ENCODE data around the gene CDH2.

The CDH2 gene

GRCh38 chr18:28127228-28127627 lies 49.7 kb downstream of the CDH2 start:
- Mint-ChIP-seq H3K9me3 (no peaks in the 10 kb centered on the region), H3K27me3 (no peaks in the 10 kb centered on the region), H3K27ac (no peak overlapping the region), H3K36me3 (ENCODE audit: low read depth) (no peaks in the 10 kb centered on the region), H3K4me3 (no peak overlapping the region), H3K4me1 (ENCODE audit: low read depth) (no peaks in the 10 kb centered on the region)
- DNase-seq = no peak

- Mint-ChIP-seq H3K9me3 (peaks cover 3% of the 10 kb centered on the region), H3K4me3 (no peak overlapping the region), H3K36me3 (ENCODE audit: low read depth) (no peaks in the 10 kb centered on the region), H3K27ac (no peak overlapping the region), H3K27me3 (no peaks in the 10 kb centered on the region), H3K4me1 (ENCODE audit: low read depth) (no peaks in the 10 kb centered on the region)
- DNase-seq = no peak
Observed at GRCh38 chr18:28126768-28127167, 50.2 kb downstream of the CDH2 start.

DNA sequence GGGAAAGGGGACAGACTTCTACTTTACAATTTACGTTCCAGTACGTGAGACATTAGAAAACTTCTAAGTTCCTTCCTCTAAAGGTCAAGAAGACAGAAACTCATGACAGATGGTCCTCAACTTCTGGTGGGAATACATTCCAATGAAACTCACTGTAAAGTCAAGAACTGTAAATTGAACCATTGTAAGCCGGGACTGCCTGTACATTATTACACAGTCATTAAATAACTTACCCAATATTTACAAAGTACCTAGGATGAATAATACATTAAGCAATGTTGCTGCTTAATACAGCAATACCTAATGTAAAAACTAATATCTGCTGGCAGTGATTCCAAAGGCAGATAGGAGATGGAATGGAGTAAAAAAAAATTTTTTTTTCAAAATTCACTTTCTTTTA lies 51.9 kb downstream of the CDH2 start:
- no peak overlapping the region for H3K27ac Mint-ChIP-seq
- H3K9me3 Mint-ChIP-seq = peaks cover 5% of the 10 kb centered on the region
- DNase-seq = no peak
- no peaks in the 10 kb centered on the region for H3K36me3 Mint-ChIP-seq (ENCODE audit: low read depth)
- H3K4me1 Mint-ChIP-seq (ENCODE audit: low read depth) = no peaks in the 10 kb centered on the region
- H3K27me3 Mint-ChIP-seq = no peaks in the 10 kb centered on the region
- H3K4me3 Mint-ChIP-seq = no peak overlapping the region

- no peak overlapping the region for H3K4me3 Mint-ChIP-seq
- no peak overlapping the region for H3K27ac Mint-ChIP-seq
- peaks cover 5% of the 10 kb centered on the region for H3K9me3 Mint-ChIP-seq
- no peaks in the 10 kb centered on the region for H3K36me3 Mint-ChIP-seq (ENCODE audit: low read depth)
- H3K27me3 Mint-ChIP-seq = no peaks in the 10 kb centered on the region
- no peaks in the 10 kb centered on the region for H3K4me1 Mint-ChIP-seq (ENCODE audit: low read depth)
- no peak for DNase-seq
Observed at GRCh38 chr18:28124131-28125029, 52.5 kb downstream of the CDH2 start.

GRCh38 chr18:28123401-28124030 lies 53.4 kb downstream of the CDH2 start:
- DNase-seq = no peak
- H3K4me1 Mint-ChIP-seq (ENCODE audit: low read depth) = no peaks in the 10 kb centered on the region
- no peak overlapping the region for H3K27ac Mint-ChIP-seq
- H3K36me3 Mint-ChIP-seq (ENCODE audit: low read depth) = no peaks in the 10 kb centered on the region
- H3K9me3 Mint-ChIP-seq = peaks cover 5% of the 10 kb centered on the region
- no peak overlapping the region for H3K4me3 Mint-ChIP-seq
- no peaks in the 10 kb centered on the region for H3K27me3 Mint-ChIP-seq

- no peaks in the 10 kb centered on the region for H3K27me3 Mint-ChIP-seq
- no peak overlapping the region for H3K4me3 Mint-ChIP-seq
- DNase-seq = no peak
- no peaks in the 10 kb centered on the region for H3K4me1 Mint-ChIP-seq (ENCODE audit: low read depth)
- H3K27ac Mint-ChIP-seq = no peak overlapping the region
- peaks cover 5% of the 10 kb centered on the region for H3K9me3 Mint-ChIP-seq
- H3K36me3 Mint-ChIP-seq (ENCODE audit: low read depth) = no peaks in the 10 kb centered on the region
Observed at GRCh38 chr18:28120828-28121515, 56.0 kb downstream of the CDH2 start.

- Mint-ChIP-seq H3K27me3 (no peaks in the 10 kb centered on the region), H3K27ac (no peak overlapping the region), H3K36me3 (ENCODE audit: low read depth) (no peaks in the 10 kb centered on the region), H3K4me3 (no peak overlapping the region), H3K9me3 (peaks cover 8% of the 10 kb centered on the region), H3K4me1 (ENCODE audit: low read depth) (no peaks in the 10 kb centered on the region)
- no peak for DNase-seq
Observed at GRCh38 chr18:28116461-28116860, 60.5 kb downstream of the CDH2 start.

- Mint-ChIP-seq H3K4me1 (ENCODE audit: low read depth) (no peaks in the 10 kb centered on the region), H3K9me3 (peaks cover 6% of the 10 kb centered on the region), H3K27me3 (no peaks in the 10 kb centered on the region), H3K27ac (no peak overlapping the region), H3K4me3 (no peak overlapping the region), H3K36me3 (ENCODE audit: low read depth) (no peaks in the 10 kb centered on the region)
- DNase-seq = no peak
Observed at GRCh38 chr18:28115149-28115550, 61.8 kb downstream of the CDH2 start.

- Mint-ChIP-seq H3K27me3 (no peaks in the 10 kb centered on the region), H3K36me3 (ENCODE audit: low read depth) (no peaks in the 10 kb centered on the region), H3K9me3 (peaks cover 6% of the 10 kb centered on the region), H3K4me1 (ENCODE audit: low read depth) (no peaks in the 10 kb centered on the region), H3K27ac (no peak overlapping the region), H3K4me3 (no peak overlapping the region)
- DNase-seq = no peak
Observed at GRCh38 chr18:28114472-28114871, 62.5 kb downstream of the CDH2 start.

DNA sequence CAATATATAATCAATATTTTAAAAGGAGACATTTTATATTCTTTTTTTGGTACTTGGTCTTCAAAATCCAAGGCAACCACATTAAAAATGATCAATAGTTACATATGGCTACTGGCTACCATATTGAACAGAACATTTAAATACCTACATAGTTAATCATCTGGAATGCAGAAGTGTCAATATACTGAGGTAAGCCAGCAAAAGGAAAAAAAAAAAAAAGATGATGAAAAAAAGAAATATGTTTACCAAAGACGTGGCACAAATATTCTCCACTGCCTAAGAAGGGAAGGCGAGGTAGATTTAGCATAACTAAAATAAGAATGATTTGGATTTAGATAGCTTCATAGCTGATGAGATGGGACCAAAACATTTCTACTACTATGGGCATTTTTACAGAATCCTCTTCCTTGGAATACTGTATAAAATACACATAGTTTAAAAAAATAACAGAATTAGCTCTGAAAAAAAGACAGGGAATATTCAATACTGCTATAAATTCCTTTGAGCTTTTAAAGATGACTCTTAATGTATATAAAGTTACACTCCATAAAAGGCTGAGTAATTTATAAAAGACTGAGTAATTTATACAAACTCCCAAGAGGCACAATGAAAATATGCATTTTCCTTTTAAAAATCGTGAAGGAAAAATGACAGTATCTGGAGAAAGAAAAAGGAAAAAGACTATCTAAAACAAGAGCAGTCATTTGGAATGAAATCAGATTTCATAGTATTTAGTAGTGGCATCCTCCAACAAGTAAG lies 63.5 kb downstream of the CDH2 start:
- no peaks in the 10 kb centered on the region for H3K36me3 Mint-ChIP-seq (ENCODE audit: low read depth)
- peaks cover 6% of the 10 kb centered on the region for H3K9me3 Mint-ChIP-seq
- no peak for DNase-seq
- H3K27me3 Mint-ChIP-seq = no peaks in the 10 kb centered on the region
- H3K27ac Mint-ChIP-seq = no peak overlapping the region
- no peaks in the 10 kb centered on the region for H3K4me1 Mint-ChIP-seq (ENCODE audit: low read depth)
- no peak overlapping the region for H3K4me3 Mint-ChIP-seq

- DNase-seq = no peak
- no peak overlapping the region for H3K4me3 Mint-ChIP-seq
Observed at GRCh38 chr18:28112056-28112470, 64.9 kb downstream of the CDH2 start.

DNA sequence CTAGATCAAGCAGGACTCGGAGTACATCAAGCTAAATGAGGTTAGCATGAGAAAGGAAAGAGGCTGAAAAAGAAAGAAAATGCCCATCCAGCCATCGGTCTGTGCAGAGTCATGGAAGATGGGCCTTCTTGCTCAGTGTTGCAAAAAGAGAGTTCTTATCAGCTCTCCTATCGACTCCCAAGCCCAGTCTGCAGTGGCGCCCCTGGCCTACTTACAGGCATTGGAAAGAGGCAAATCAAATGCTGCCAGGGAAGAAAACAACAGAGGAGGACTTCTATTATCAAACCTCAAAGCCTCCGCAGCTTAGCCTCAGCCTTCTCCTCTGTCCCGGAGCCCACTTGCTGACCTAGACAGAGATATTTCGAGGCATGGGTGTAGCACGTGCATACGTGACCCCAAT lies 66.0 kb downstream of the CDH2 start:
- H3K36me3 Mint-ChIP-seq (ENCODE audit: low read depth) = no peaks in the 10 kb centered on the region
- H3K27ac Mint-ChIP-seq = no peak overlapping the region
- peaks cover 6% of the 10 kb centered on the region for H3K9me3 Mint-ChIP-seq
- no peaks in the 10 kb centered on the region for H3K4me1 Mint-ChIP-seq (ENCODE audit: low read depth)
- no peaks in the 10 kb centered on the region for H3K27me3 Mint-ChIP-seq
- H3K4me3 Mint-ChIP-seq = no peak overlapping the region
- DNase-seq = no peak

More at GRCh38 chr18:28112056-28112470, 64.9 kb downstream of the CDH2 start:
- Mint-ChIP-seq H3K36me3 (ENCODE audit: low read depth) (no peaks in the 10 kb centered on the region), H3K9me3 (peaks cover 6% of the 10 kb centered on the region), H3K27me3 (no peaks in the 10 kb centered on the region), H3K27ac (no peak overlapping the region), H3K4me1 (ENCODE audit: low read depth) (no peaks in the 10 kb centered on the region)

DNA sequence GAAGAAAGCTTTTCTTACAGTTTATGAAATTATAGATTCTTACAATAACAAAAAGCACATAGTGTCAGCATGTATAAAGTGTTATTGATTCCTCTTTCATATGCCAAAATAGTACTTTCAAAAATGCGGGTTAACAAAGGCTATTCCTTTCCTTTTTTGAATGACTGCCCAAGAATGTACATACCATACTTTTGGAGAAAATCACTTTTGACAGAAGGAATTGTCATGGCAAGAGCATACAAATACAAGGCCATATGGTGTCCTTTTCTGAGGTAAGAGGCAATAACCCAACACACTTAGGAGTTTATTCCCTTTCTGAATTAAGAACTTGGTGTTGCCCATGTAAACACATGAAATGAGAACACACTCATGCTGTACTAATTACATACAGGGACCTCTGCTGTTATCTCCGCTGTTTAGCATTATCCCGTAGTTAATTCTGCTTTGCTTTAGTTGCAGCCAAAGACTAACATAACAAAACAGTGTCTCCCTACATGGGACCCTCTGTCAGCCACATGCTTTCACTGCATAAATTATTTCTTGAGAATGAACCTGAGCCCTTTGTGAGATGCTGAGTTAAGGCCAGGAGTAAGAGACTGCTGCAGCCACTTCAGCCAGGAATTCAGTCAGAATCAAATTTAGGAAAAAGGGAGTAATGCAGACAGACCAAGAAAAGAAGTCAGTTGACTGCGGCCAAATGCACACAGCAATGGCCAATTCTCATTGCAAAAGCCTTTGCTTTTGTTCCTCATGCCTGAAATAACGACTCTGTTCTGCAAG lies 67.0 kb downstream of the CDH2 start:
- H3K36me3 Mint-ChIP-seq (ENCODE audit: low read depth) = no peaks in the 10 kb centered on the region
- H3K9me3 Mint-ChIP-seq = peaks cover 8% of the 10 kb centered on the region
- H3K4me1 Mint-ChIP-seq (ENCODE audit: low read depth) = no peaks in the 10 kb centered on the region
- DNase-seq = no peak
- no peaks in the 10 kb centered on the region for H3K27me3 Mint-ChIP-seq
- H3K27ac Mint-ChIP-seq = no peak overlapping the region
- H3K4me3 Mint-ChIP-seq = no peak overlapping the region

GRCh38 chr18:28108814-28109213 lies 68.1 kb downstream of the CDH2 start:
- no peak for DNase-seq
- peaks cover 10% of the 10 kb centered on the region for H3K9me3 Mint-ChIP-seq
- H3K4me3 Mint-ChIP-seq = no peak overlapping the region
- H3K27ac Mint-ChIP-seq = no peak overlapping the region
- no peaks in the 10 kb centered on the region for H3K36me3 Mint-ChIP-seq (ENCODE audit: low read depth)
- H3K27me3 Mint-ChIP-seq = no peaks in the 10 kb centered on the region
- no peaks in the 10 kb centered on the region for H3K4me1 Mint-ChIP-seq (ENCODE audit: low read depth)
